Thymus (tissue), 11 donors: Measurements from ENCODE around the gene SYNJ2. TPM values are rescaled to one million over a fixed set of nuclear protein-coding genes. Genes with fewer than 3 reads are reported as not detected.
A peak's percentile ranks its signal among the peaks of the same experiment; 100 is the strongest.

Source experiments
- DNase-seq, 9 donors: peaks; one replicate each; pipeline ENCODE4 v3.0.0-alpha.2; 2013; ENCODE audit warnings: low spot score in 9 of 9, low read depth in 6 of 9, missing footprints in 1 of 9
- H3K27ac ChIP-seq, 2 donors: one replicate each; pipeline ENCODE4 v1.5.1; 2013; ENCODE audit warnings: control low read depth in 1 of 2, low read depth in 1 of 2, low read length in 1 of 2, mild to moderate bottlenecking in 1 of 2, moderate library complexity in 1 of 2
- H3K27me3 ChIP-seq, 2 donors: one replicate each; pipeline ENCODE4 v1.5.1; 2013; ENCODE audit warnings: low read length in 1 of 2; ENCODE audit not compliant: control insufficient read depth in 2 of 2, insufficient read depth in 1 of 2
- H3K36me3 ChIP-seq, 2 donors: one replicate each; pipeline ENCODE4 v1.5.1; 2013; ENCODE audit warnings: low read length in 1 of 2, mild to moderate bottlenecking in 1 of 2, moderate library complexity in 1 of 2; ENCODE audit not compliant: control insufficient read depth in 2 of 2, insufficient read depth in 2 of 2
- H3K4me1 ChIP-seq, 2 donors: one replicate each; pipeline ENCODE4 v1.5.1; 2013; ENCODE audit warnings: low read length in 2 of 2; ENCODE audit not compliant: control insufficient read depth in 2 of 2, insufficient read depth in 2 of 2
- H3K4me3 ChIP-seq, 2 donors: one replicate each; pipeline ENCODE4 v1.5.1; 2013; ENCODE audit warnings: low read length in 2 of 2, control low read depth in 1 of 2, mild to moderate bottlenecking in 1 of 2
- H3K9me3 ChIP-seq, 2 donors: one replicate each; pipeline ENCODE4 v1.5.1; 2013; ENCODE audit warnings: low read length in 1 of 2, mild to moderate bottlenecking in 1 of 2; ENCODE audit not compliant: control insufficient read depth in 2 of 2, insufficient read depth in 1 of 2
- WGBS: extraction: QIAGEN DNeasy Blood & Tissue Kit; methylation state at CpG from one replicate; pipeline ENCODE4 v1.1.7; 2013; 5-methylcytosine and 5-hydroxymethylcytosine counted together
- polyA plus RNA-seq: library from polyadenylated mRNA; stranded (reverse); fragments of 200-250 nt; gene quantifications from one replicate; pipeline ENCODE4 v1.2.3, GENCODE V29; 2013
- total RNA-seq: library from RNA; stranded (reverse); fragments of 120-200 nt; gene quantifications from one replicate; pipeline ENCODE4 v1.2.4, GENCODE V29; 2013
- donor health status: healthy.

The SYNJ2 gene
- total and polyA plus RNA-seq, 2 donors = 5.7 to 8.2 TPM

DNA sequence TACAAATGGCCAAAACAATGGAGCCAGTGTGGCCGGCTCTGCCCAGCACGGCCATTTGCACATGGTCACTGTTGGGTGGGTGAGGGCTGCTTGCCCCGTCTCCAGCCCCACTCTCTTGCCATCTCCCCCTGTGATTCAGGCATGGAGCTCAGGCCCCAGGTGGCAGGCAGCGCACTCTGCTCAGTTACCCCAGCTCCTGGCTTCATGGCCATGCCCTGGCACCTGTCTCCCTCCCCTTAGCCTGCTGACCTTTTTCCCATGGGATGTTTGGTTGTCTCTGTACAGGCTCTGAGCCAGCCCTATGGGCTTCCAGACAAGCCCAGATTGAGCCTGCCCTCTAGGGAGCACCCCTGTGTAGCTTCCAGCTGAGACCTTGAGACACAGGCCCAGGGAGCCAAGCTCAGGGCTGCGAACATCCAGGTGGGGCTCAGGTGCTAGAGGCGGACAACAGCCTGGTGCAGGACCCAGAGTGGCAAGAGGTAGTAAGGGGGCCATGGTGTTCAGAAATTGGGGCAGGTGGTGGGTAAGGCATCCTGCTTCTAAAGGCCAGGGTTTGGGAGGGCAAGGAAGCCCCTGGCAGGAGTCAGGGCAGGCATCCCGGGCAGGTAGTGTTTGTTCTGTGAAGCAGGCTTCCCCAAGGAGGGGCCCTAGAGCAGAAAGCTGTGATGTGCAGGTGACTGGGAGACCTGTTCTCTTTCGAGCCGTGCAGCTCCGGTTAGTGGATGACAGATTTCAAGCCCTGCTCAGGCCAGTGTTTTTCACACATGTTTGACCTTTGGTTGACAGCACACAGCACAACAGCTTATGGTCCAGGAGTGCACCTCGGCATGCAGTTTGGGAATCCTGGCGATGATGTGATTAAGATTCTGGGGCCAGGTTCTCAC is 17.7 kb downstream of the SYNJ2 start:
- 97% methylated on average over 12 of the region's 12 CpGs for WGBS
- Histone ChIP-seq H3K36me3 (no peaks in the 10 kb centered on the region), H3K27ac (no peak overlapping the region), H3K4me3 (no peak overlapping the region), H3K9me3 (peaks cover 0 to 10% of the 10 kb centered on the region in 2 donors), H3K4me1 (peaks cover 18 to 36% of the 10 kb centered on the region in 2 donors), H3K27me3 (no peaks in the 10 kb centered on the region)
- DNase-seq = no peak

DNA sequence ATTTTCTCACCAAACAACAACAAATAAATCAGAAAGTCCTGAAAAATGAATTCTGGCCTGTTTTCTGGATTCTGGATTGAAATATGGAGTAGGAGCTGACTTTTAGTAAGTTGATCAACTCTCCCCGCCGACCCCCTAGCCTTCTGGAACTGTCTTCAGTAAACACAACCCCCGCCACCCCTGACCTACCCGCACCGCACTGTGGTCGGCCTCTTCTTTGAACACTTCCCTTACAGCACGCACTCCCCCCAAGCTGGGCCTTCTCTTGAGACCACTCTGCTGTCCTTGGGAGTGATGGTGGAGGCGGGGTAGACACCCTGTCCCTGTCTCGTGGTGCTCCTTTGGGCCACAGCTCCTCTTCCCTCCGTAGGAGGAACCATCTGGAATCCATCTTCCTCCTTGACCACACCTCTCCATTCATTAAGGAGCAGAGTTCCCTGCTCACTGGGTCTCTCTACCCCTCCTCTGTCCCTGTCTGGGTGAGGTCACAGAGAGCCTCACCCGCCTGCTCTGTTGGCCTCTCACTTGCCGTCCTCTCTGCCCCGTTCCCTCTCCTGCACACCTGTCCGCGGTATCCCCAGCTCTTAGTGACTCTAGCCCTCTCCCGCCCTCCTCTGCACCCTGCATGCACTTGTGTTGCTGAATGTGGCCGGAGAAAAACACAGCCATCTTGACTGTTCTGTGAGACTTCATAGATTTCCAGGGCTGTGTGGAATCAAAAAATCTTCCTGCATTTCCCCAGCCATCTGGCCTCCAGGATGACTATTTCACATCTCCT is 19.1 kb downstream of the SYNJ2 start:
- H3K36me3 ChIP-seq = no peaks in the 10 kb centered on the region
- H3K9me3 ChIP-seq = peaks cover 0 to 10% of the 10 kb centered on the region in 2 donors
- H3K27me3 ChIP-seq = no peaks in the 10 kb centered on the region
- peaks cover 14 to 26% of the 10 kb centered on the region in 2 donors for H3K4me1 ChIP-seq
- WGBS = 96% methylated on average over 17 of the region's 17 CpGs
- DNase-seq = no peak
- H3K4me3 ChIP-seq = no peak overlapping the region
- no peak overlapping the region for H3K27ac ChIP-seq

DNA sequence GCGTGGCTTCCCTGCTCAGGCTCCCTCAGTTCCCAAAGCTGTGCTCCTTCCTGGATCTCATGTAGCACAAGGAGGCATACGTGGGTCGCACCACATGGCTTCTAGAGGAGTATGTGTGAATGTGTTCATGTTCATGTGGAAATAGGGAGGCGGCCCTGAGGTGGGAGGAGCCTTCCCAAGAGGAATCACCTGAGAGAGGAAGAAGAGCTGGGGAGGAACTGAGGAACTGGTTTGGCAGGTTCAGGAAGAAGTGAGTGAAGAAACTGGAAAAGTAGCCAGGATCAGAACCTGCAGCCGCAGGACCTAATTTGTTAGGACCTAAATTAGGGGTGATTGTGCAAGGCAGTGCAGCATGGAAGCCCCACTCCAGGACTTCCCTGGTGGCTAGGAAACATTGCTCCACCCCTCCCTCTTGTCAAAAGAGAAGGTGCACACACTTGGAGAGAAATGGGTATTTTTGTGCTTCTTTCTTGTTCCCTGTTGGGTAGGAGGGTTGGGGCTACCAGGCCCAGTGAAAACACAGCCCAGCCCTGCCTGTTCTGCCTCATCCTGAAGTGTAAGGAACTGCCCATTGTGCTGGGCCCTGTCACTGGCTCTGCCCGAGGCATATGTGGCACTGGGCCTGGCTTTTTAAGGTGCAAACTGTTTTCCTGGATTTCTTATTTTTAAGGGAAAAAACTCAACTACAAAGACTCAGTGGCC is 20.7 kb downstream of the SYNJ2 start:
- peaks cover 14 to 33% of the 10 kb centered on the region in 2 donors for H3K4me1 ChIP-seq
- peak overlapping the region; percentile 42 to 48 for H3K27ac ChIP-seq
- WGBS = 95% methylated on average over 6 of the region's 6 CpGs
- H3K27me3 ChIP-seq = no peaks in the 10 kb centered on the region
- H3K36me3 ChIP-seq = no peaks in the 10 kb centered on the region
- no peak overlapping the region for H3K4me3 ChIP-seq
- peaks cover 0 to 10% of the 10 kb centered on the region in 2 donors for H3K9me3 ChIP-seq
- no peak for DNase-seq

DNA sequence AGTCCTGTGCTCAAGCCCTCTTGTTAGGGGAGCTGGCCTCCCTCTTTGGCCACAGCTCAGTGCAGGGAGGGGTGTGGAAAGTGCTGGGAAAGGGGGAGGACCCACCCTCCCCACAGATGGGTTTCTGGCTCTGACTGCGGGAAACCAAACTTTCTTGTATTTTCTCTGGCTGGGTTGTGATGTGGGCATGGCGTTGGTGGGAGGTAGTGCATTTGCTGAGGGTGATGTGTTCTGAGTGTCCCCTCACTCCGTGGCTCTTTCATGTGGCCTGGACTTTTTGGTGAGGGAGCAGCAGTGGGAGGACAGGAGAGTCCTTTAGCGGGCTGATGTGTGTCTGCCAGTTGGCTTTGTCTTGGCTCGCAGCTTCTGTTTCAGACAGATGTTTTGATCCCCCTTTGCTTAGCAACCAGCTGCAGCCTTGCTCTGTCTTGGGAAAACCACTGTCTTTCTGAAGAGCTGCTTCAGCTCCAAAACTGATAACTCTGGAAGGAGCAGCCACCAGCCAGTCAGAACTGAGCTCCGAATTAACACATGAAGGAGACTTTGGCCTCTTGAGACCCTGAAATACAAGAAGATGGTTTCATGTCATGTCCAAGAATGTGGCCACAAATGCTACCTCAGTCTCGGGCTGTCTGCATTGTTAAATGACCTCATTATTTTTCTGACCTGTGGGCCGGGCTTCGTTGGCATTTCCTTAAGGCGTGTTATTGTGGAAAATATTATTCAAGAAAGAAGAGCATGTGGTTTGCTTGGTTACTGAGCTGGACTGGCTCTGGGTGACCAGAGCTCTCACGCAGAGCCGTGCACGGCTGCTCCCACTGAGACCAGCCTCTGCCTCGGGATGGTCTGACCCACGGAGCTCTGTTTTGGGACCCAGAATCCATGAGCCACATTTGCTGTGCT is 21.5 kb downstream of the SYNJ2 start:
- H3K4me1 ChIP-seq = peaks cover 17 to 39% of the 10 kb centered on the region in 2 donors
- H3K27me3 ChIP-seq = no peaks in the 10 kb centered on the region
- 65% methylated on average over 15 of the region's 15 CpGs for WGBS
- no peak overlapping the region for H3K4me3 ChIP-seq
- DNase-seq = peak in 1 of 9 donors; percentile 48
- no peaks in the 10 kb centered on the region for H3K36me3 ChIP-seq
- peaks cover 0 to 10% of the 10 kb centered on the region in 2 donors for H3K9me3 ChIP-seq
- H3K27ac ChIP-seq = peak overlapping the region in 1 of 2 donors; percentile 42

DNA sequence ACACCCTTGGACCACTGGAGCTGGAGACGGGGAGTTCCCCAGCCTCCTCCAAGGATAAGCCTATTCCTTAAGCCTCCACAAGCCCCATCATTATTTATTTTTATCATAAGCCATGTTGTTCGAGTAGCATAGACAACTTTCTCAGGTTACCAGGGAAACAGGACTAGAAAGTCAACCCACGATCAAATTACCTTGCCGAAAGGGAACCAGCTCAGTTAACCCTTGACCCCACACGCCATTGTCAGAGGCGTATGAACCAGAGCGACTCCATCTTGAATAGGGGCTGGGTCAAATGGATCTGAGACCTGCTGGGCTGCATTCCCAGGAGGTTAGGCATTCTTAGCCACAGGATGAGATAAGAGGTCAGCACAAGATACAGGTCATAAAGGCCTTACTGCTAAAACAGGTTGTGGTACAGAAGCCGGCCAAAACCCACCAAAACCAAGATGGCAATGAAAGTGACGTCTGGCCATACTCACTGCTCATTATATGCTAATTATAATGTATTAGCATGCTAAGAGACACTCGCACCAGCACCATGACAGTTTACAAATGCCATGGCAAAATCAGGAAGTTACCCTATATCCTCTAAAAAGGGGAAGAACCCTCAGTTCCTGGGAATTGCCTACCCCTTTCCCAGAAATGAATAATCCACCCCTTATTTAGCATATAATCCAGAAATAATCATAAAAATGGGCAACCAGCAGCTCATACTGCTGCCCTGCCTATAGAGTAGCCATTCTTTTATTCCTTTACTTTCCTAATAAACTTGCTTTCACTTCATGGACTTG is 22.4 kb downstream of the SYNJ2 start:
- peak overlapping the region in 1 of 2 donors; percentile 20 for H3K27ac ChIP-seq
- H3K4me1 ChIP-seq = peaks cover 22 to 48% of the 10 kb centered on the region in 2 donors
- no peaks in the 10 kb centered on the region for H3K27me3 ChIP-seq
- no peaks in the 10 kb centered on the region for H3K36me3 ChIP-seq
- no peak for DNase-seq
- H3K4me3 ChIP-seq = no peak overlapping the region
- H3K9me3 ChIP-seq = peaks cover 0 to 17% of the 10 kb centered on the region in 2 donors
- 94% methylated on average over 10 of the region's 10 CpGs for WGBS

DNA sequence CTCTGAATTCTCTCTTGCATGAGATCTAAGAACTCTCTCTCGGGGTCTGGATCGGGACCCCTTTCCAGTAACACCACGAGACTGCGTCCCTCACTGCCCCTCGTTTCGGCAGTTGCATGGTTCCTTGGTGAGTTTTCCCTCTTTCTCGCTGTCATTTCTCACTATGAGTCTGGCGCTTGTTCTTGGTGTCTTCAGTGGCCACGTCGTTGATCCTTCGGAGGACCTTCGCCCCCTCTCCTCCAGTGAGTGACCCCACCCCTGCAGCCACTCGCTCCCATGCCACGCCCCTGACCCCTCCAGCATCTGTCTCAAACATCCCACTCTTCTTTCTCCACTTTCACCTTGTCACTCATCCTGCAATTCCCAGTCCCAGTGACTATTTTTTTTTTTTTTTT is 23.0 kb downstream of the SYNJ2 start:
- no peak overlapping the region for H3K4me3 ChIP-seq
- DNase-seq = no peak

DNA sequence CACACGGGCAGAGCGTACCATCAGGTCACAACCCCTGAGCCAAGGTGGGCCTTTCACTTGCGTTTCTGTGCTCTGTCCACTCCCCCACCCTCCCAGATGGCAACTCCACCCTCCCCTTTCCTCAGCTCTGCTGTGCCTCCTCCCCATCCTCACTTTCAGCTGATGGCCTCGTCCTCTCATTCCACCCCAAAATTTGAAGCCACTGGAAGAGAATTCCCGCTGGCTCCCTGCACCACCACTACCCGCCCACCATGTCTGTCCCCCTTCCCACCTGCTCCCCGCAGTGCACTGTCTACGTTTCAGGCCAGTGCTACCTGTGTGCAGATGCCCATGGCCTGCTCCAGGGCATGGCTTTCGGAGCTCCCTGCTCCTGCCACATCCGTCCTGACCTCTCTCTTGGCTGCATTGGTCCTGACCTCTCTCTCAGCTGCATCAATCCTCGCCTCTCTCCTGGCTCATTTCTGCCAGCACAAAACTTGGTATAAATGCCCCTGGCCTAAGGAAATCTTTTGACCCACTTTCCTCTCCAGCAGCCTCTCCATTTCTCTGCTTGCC is 24.0 kb downstream of the SYNJ2 start:
- Histone ChIP-seq H3K4me1 (peaks cover 31 to 61% of the 10 kb centered on the region in 2 donors), H3K27ac (no peak overlapping the region)

More for the DNA sequence above, 23.0 kb downstream of the SYNJ2 start:
- WGBS = 98% methylated on average over 14 of the region's 14 CpGs
- H3K27me3 ChIP-seq = no peaks in the 10 kb centered on the region
- H3K36me3 ChIP-seq = no peaks in the 10 kb centered on the region
- peaks cover 0 to 20% of the 10 kb centered on the region in 2 donors for H3K9me3 ChIP-seq
- H3K27ac ChIP-seq = no peak overlapping the region
- peaks cover 27 to 54% of the 10 kb centered on the region in 2 donors for H3K4me1 ChIP-seq

More for the DNA sequence above, 24.0 kb downstream of the SYNJ2 start:
- Histone ChIP-seq H3K4me3 (no peak overlapping the region), H3K9me3 (peaks cover 0 to 20% of the 10 kb centered on the region in 2 donors), H3K27me3 (no peaks in the 10 kb centered on the region), H3K36me3 (no peaks in the 10 kb centered on the region)
- no peak for DNase-seq
- 96% methylated on average over 11 of the region's 11 CpGs for WGBS
